ENCODE data around the gene A4GALT.

GRCh38 chr22:42699281-42699975 is 21.2 kb downstream of the A4GALT start:
- no peak for TF ChIP-seq CTCF (IDR thresholded peaks at IDR 0.05)
- TF ChIP-seq POLR2A (IDR thresholded peaks at IDR 0.05), result no peak
- TF ChIP-seq EP300 (IDR thresholded peaks at IDR 0.05), result no peak
- TF ChIP-seq POLR2AphosphoS5 (IDR thresholded peaks at IDR 0.05), result no peak
